Sigmoid colon (tissue), 4 donors: Measurements from ENCODE around the gene KDM6A.

Source experiments
- EP300 ChIP-seq, 4 donors: sonication (generic); formaldehyde crosslinking; IDR thresholded peaks; one replicate each; pipeline ENCODE4 v1.6.1; 2017; ENCODE audit warnings: antibody characterized with exemption in 4 of 4
- POLR2A ChIP-seq, 2 donors: fragments of 450-650 bp; IDR thresholded peaks; one replicate each; pipeline ENCODE4 v1.6.1; 2016; ENCODE audit warnings: antibody characterized with exemption in 2 of 2, mild to moderate bottlenecking in 2 of 2, moderate library complexity in 2 of 2
- TF ChIP-seq, protein P1 (sequence below), 4 experiments: fragments of 450-650 bp in 3 of 4; fragments of 200-600 bp in 1 of 4; IDR thresholded peaks; one replicate each; pipeline ENCODE4 v1.5.1; 2016 to 2019; ENCODE audit warnings: antibody characterized with exemption in 4 of 4, mild to moderate bottlenecking in 3 of 4, moderate library complexity in 2 of 4

DNA sequence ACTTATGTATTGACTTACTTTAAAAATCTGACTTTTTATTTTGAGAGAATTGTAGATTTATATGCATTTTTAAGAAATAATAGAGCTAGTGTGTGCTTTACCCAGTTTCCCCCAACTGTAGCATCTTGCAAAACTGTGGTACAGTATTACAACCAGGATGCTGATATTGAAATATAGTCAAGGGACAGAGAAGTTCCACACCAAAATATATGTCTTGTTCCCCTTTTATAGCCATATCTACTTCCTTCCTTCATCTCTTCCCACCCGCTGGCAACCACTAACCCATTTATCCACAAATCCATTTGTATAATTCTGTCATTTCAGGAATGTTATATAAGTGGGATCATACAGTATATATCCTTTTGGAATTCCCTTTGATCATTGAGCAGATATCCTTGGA, 16.8 kb downstream of the KDM6A start:
- TF ChIP-seq, protein P1, sequence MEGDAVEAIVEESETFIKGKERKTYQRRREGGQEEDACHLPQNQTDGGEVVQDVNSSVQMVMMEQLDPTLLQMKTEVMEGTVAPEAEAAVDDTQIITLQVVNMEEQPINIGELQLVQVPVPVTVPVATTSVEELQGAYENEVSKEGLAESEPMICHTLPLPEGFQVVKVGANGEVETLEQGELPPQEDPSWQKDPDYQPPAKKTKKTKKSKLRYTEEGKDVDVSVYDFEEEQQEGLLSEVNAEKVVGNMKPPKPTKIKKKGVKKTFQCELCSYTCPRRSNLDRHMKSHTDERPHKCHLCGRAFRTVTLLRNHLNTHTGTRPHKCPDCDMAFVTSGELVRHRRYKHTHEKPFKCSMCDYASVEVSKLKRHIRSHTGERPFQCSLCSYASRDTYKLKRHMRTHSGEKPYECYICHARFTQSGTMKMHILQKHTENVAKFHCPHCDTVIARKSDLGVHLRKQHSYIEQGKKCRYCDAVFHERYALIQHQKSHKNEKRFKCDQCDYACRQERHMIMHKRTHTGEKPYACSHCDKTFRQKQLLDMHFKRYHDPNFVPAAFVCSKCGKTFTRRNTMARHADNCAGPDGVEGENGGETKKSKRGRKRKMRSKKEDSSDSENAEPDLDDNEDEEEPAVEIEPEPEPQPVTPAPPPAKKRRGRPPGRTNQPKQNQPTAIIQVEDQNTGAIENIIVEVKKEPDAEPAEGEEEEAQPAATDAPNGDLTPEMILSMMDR (IDR thresholded peaks at IDR 0.05), result no peak
- TF ChIP-seq EP300 (IDR thresholded peaks at IDR 0.05) (no peak), POLR2A (IDR thresholded peaks at IDR 0.05) (no peak)
